Measurements from ENCODE around the gene DNAH14.

The DNAH14 gene

DNA sequence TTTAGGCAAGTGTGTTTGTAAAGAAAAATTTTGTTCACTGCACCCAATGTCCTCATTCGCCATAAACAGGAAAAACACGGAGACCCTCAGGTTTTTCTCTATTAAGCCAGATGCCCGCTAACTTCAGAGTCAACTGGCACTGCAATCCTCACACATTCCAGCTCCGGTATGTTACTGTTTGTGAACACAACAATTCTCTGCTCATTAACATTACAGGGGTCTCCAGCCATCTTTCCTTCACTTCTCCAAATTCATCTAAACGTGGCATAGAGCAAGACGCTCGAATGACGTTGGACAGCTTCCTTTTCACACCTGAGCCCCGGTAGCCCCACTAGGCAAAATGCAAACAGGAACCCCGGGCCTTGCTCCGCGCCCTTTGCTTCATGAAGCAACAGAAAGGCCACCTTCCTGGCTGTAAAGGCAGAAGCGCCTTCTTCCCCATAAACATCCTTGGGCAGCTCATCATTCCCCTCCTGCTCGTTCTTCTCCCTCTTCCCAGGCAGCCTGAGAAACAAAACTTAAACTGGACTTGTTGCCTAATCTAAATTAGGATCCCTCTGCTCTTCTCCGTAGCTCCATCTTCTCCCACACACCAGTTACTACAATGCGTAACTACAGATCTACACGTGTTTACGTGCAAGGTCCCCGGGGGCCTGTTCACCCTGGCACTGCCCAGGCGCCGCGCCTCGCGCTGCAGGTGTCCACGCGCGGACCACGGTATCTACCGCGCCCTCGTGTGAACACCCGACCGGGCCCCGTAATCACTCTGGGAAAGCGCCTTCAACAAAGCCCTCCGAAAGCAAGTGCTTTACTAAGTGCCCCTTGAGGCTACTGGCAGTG lies 497.1 kb downstream of the DNAH14 start:
- DNase-seq (ENCODE audit: low read depth in 2 of 3, low spot score in 1 of 3), result no peak

DNA sequence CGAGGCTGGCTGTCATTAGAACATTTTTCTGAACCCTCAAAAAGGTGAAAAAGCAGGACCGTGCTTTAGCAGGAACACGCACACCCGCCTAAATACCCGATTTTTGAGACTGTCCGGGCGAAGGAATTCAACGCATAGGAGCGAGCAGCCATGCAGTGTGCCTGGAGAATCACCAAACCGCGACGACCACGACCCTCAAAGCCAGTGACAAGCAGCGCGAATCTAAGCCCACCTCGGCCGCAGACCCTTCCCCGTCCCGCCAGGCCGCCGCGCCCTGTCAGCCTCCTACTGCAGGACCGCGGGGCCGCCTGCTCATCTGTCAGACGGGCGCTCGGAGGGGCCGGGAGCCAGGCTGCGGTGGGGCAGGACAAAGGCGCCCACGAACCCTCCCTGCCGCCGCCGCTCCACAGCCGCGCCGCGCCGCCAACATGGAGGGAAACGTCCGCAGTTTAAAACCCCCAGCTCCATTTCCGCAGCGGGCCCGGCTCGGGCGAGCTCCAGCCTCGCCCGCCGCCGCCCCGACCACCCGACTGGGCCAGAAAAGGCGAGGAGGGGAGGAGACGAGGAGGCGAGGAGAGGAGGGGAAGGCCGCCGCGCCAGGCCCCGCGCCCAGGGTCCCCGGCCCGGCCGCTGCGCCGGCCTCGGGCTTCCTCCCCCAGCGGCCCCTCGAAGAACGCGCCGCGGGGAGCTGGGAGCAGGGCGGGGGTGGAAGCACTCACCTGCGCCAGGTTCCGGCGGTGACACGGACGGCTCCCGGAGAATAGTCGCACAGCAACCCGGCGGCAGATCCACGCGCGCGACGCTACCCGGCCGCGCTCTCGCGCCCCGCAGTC lies 498.0 kb downstream of the DNAH14 start, which contains the start of gene LBR:
TSS of gene LBR (minus strand) at position 804 of the 833 bp plus-strand sequence. CDS start 3,963 bp downstream, outside the sequence.
- no peak for DNase-seq (ENCODE audit: low read depth in 2 of 3, low spot score in 1 of 3)

DNA sequence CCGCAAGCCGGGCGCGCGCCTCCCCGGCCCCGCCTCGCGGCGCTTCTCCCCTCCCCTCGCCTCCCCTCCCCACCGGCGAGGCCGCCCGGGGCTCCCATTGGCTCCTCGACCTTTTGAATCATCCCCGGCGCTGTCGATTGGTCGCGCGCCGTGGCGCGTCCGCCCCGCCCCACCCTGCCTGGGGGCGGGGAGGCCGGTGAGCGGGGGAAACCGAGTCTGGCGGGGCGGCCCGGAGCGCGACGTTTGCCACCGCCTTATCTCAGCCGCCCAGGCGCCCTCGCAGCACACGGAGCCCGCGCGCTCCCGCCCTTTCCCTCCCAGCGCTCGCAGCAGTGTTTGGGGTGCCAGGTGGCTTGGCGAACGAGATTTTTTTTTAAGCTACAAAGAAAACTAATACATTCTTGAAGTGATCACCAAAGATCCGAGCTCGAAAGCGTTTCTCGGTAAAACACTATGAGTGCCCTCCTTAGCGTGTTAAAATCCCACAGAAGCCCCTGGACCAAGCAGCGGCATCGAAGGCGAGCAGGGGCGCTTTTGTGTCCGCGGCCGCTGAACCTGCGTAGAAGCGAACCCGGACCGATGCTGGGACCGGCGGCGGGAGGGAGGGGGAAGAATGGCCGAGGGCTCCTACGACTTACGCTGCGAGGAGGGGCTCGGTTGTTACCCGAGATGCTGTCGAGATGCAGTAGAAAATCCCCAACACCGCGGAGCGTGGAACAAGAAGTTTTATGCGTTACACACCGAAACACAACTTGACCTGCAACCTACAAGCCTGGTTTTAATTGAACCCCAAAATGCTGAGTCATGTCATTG lies 498.8 kb downstream of the DNAH14 start:
- DNase-seq (ENCODE audit: low read depth in 2 of 3, low spot score in 1 of 3), result peak; percentile 73 to 85 (median 85)

DNA sequence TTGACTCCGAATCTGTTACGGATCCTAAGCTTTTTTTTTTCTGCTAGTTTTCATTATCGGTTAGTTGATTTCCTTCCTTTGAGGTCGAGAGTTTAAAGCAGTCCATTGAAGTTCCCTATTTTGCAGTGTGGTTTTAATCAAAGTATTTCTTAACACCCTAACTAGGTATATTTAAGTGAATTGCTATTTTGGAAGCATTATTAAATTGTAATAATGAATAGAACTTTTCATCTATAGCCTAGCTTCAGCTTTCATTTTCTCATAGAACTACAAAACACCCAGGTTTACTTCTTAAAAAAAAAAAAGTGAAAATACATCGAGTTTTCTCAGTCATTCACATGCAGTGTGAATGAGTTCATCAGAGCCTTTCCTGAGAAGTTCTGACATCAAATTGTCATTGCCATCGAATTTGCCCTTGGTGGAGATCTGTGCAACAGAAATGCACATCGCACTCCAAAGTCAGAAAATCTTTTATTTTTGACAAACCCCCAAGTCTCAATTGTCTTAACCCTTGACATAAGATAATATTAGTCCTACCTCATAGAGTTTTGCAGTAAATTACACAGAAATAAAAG lies 499.5 kb downstream of the DNAH14 start:
- DNase-seq (ENCODE audit: low read depth in 2 of 3, low spot score in 1 of 3), result no peak

DNA sequence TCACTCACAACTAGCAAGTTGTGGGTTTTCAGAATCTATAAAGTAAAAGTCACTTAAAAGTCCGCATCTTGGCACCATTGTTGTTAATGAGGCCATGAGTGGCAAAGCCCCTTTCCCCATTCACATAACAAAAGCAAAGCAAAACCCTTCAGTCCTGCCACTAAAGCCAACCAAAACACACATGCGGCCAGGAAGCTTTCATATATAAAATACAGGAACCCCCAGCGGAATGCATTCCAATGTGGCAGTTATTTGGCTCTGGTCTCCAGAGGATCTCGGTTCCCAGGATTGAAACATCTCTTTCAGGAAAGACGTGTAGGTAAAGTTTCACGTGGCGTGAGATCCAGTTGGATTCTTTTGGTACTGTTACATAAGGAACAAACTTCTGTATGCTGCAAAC lies 500.8 kb downstream of the DNAH14 start:
- DNase-seq (ENCODE audit: low read depth in 2 of 3, low spot score in 1 of 3), result no peak

DNA sequence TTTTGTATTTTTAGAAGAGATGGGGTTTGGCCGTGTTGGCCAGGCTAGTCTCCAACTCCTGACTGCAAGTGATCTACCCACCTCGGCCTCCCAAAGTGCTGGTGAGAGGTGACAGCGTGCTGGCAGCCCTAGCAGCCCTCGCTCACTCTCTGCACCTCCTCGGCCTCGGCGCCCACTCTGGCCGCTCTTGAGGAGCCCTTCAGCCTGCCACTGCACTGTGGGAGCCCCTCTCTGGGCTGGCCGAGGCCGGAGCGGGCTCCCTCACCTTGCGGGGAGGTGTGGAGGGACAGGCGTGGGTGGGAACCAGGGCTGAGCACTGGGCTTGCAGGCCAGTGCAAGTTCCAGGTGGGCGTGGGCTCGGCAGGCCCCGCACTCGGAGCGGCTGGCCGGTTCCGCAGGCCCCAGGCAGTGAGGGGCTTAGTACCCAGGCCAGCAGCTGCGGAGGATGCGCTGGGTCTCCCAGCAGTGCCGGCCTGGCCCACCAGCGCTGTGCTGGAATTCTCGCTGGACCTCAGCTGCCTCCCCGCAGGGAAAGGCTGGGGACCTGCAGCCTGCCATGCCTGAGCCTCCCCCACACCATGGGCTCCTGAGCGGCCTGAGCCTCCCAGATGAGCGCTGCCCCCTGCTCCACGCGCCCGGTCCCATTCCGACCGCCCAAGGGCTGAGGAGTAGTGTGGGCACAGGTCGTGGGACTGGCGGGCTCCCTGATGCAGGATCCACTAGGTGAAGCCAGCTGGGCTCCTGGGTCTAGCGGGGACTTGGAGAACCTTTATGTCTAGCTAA lies 501.8 kb downstream of the DNAH14 start:
- DNase-seq (ENCODE audit: low read depth in 2 of 3, low spot score in 1 of 3), result no peak

DNA sequence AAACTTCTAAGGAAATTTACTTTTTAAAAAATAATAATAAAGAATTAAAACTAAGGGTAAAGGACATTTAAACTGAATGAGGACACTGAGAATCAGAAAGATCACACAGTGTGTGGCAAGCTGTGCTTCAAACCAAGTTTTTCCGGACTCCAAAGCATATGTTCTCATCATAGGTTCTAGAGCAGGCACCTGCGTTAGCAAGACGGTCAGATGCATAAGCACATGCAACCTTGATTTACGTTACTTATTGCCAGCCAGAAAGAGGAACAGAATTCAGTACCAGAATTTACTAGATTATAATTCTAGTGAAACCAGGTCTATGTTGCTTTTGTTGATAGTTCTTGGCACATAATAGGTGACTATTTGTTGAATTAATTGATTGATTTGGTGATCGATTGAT lies 504.6 kb downstream of the DNAH14 start:
- no peak for DNase-seq (ENCODE audit: low read depth in 2 of 3, low spot score in 1 of 3)

DNA sequence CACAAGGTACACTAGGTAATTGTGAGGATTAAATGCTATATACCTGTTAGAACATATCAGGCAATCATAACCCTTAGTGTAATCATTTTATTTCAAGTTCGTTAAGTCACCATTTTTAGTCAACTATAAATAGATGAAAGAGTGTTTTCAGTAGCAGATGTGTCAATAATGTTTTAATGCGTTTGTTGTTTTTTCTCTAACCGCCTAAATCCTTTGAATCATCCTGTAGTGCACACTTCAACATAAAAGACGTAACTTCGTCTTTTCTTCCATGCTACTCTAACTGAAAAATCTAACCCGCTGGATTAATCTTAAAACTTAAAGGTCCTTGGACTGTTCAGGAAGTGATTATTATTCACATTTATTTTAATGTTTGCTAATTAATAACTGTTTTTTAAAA lies 505.6 kb downstream of the DNAH14 start:
- no peak for DNase-seq (ENCODE audit: low read depth in 2 of 3, low spot score in 1 of 3)

DNA sequence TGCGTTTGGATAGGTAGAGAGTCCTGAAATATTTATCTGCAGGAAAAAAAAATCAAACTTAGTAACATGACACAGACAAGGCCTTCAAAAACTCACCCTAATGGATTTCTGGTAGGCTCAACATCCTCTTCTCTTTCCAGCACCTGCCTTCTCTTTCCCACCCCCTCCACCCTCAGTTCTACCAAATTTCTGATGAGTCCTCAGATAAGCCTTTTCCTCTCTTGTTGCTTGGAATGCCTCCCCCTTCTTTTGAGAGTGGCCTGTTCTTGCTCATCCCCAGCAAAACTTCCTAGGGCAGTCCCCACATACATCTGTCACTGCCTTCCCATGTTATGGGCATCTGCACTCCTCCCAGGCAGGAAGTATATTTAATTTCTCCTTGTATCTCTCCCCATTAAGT lies 506.0 kb downstream of the DNAH14 start:
- no peak for DNase-seq (ENCODE audit: low read depth in 2 of 3, low spot score in 1 of 3)

DNA sequence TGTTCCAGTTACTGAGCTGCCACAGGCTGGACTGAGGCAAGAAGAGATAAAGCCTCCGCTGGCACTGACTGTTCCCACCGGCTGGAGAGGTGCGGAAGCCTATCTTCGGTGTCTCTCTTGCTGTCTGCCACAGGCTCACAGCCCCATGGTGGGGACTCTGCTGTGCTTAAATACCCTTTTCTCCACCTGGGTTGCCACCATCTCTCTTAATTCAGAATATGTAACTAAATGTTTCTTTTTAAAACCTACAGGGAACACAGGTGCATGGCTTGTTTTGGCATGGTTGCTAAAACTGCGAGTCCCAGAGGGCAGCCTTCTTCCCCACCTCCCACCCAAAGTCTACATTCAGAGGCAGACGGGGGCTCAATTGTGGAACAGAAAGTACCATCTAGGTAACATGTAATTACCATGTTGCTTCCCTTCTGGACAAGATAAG lies 506.5 kb downstream of the DNAH14 start:
- no peak for DNase-seq (ENCODE audit: low read depth in 2 of 3, low spot score in 1 of 3)

DNA sequence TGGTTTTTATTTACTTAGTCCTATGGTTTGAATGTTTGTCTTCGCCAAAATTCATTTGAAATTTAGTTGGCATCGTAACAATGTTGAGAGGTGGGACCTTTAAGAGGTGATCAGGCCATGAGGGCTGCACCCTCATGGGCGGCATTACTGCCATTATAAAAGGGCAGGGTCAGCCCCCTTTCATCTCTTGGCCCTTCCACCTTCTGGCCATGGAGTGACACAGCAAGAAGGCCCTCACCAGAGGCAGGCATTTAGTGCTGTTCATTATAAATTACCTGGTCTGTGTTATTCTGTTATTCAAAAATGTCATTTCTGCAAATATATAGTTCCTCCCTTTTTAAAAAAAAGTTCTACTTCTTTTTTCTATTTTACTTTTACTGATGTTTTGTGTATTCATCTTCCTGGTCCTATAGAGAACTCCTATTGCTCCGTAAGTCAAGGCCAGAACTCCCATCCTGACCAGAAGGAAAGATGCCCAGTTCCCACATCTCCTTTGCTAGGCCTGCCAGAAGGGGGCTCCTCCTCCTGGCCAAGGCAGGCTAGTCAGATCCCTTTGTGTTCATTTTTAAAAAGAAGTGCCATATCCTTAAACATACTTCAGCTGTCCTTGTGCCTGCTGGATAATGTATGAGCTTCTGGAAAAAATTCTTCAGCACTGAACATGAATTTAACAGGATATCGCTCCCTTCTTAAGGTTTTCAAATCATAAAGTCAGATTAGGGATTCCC lies 508.4 kb downstream of the DNAH14 start:
- no peak for DNase-seq (ENCODE audit: low read depth in 2 of 3, low spot score in 1 of 3)

DNA sequence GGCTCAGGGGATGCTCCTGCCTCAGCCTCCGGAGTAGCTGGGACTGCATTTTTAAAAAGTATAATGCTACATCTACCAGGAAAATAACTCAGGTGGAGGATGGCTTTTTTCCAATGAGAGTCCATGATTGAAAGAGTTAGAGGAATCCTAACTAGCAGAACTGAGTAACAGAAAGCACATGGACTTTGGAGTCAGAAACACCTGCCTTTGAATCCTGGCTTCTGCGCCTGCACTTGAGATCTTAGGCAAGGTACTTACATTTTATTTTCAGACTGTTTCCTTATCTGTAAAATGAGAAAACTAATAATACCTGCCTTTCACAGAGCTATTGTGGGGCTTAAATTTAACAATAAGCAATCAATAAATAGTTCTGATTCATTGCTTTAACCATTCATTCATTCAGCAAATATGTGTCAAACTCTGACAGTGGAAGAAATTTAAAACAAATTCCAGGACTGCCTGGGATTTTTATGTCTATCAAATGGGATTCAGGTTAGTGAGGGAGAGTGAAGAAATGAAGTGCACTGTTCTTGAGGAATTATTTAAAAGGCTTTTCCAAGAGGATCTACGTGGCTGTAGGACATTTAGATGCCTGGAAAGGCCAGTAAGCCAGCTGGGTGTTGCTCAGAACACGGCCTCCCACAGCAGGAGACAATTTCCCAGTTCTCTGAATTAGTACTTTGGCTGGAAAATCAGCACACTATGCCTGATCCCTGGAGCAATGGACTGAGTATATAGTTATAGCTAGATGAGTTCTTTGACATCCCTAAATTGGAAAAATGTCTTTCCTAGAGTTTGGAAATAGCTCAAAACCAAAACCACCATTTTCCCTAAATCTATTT lies 511.1 kb downstream of the DNAH14 start:
- no peak for DNase-seq (ENCODE audit: low read depth in 2 of 3, low spot score in 1 of 3)

DNA sequence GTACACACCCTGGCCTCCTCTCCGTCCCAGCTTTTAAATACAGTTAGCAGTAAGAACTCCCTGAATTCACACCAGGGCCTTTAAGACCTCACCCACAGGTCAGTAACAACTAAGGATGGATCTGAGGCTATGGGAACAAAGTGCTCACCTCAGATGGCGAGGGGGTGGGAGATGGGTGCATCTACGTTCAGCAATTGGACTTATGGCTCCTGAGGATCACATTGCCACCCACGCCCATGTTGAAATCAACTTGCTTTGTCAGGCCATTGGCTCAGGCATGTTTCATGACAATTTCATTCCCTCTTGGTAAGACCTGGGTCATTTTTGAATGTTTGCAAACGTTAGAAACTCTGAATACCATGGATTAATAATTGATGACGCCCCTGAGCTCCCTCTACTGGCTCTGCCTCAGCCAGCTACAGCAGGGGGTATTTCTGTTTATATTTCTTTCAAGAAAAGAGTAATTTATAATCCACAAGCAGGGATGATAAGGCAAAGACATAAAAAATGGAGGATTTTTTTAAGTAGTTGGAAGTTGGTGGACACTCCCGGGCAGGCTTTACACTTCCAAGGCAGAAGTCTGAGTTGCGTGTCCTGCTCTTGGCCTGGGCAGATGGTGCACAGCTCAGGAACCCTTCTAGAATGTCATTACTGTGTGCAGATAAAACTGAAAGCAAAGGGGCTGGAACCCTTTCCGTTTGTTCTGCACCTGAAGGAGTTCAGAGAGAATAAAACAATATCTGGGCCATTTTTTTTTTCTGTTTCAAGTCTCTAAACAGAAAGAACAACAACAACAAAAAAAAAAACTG lies 512.0 kb downstream of the DNAH14 start:
- DNase-seq (ENCODE audit: low read depth in 2 of 3, low spot score in 1 of 3), result no peak

DNA sequence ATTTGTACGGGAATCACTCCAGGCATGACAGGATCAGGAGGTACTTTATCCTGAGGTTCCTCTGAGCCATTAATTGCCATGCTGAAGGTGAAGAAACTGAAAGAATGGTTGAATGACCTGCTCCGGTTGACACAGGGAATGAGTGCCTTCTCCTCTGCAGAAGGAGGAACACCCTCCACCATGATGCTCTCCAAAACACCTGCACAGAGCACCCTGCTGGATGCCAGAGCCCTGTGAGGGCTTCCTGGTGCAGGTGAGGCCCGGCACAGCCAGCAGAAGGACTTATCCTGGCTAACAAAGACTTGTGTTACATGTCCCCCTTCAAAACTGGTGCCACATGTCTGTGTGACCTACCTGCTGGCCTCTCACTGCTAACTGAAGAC lies 512.6 kb downstream of the DNAH14 start:
- no peak for DNase-seq (ENCODE audit: low read depth in 2 of 3, low spot score in 1 of 3)

DNA sequence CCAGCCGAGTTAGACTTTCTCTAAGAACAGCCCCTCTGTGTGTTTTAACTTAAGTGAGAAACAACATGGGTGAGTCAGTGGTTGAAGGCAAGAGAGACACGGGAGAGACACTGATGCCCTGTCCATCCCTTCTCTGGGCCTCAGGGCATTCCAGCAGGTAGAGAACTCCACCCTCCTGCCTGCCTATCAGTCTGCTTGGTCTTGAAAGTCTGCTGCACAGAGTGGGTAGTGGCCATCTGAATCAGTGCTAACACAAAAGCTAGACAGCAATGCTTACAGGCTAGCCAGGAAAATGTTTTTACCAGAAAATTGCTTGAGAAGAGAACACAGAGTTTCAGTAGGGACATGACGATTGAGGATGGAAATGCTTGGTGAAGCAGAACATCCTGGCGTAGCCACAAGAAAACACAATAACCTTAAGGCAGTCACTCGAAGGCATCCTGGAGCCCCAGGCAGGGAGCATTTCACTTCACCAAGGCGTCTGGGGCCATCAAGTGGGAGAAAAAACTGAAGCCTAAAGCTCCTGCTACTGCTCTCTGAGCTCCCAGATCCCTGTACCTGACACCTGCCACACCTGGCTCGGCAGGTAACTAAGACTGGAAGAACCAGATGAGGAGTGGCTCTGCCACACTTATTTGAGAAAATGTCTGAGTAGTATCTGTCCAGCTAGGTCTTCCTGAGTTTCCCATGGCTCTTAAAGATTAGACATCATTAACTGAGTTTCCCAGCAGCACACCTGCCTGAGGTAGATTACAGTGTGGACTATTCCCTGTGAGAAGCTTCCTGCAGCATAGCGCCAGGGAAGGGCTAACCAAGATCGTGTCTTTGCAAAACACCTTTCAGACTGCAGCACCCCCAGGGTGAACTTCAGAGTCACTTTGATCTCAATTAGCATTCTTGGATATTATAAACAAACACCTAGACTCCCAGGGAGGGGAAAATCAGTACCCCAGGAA lies 516.4 kb downstream of the DNAH14 start:
- no peak for DNase-seq (ENCODE audit: low read depth in 2 of 3, low spot score in 1 of 3)

DNA sequence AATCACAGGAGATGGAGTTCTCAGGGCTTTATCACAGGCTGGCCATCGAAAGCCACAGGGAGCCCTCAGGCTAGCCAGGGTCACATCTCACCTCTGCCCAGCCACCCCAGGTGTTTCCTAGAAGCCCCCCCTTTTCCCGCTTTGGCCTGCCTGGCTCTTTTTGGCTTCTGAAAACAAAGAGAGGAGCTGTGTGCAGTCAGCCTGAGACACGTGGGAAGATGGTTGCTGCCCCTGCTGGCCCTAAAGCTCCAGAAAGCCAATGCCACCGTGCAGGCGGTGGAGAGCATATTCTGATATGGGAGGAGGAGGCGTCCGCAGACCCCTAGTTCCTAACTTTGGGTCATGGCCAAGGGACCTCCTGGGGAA lies 517.1 kb downstream of the DNAH14 start:
- DNase-seq (ENCODE audit: low read depth in 2 of 3, low spot score in 1 of 3), result no peak
